Endothelial cell of umbilical vein (primary cell): ENCODE measurements around the gene PHF24. TPM values are rescaled to one million over a fixed set of nuclear protein-coding genes. Genes with fewer than 3 reads are reported as not detected.

Experiments used
- BruUV-seq: library from RNA; stranded (reverse); fragments of 400-500 nt; replicated peaks from 2 replicates; lab custom pipeline; 2021; lab: Mats Ljungman, UMichigan
- CTCF ChIA-PET: fragments of 300-600, 350-600 bp; sonication (Branson Sonifier 250); formaldehyde crosslinking; loops from one replicate; lab custom pipeline; 2021; ENCODE audit warnings: antibody characterized with exemption, inconsistent platforms; lab: Charles Lee
- POLR2A ChIA-PET: fragments of 300-600, 350-600 bp; sonication (Branson Sonifier 250); formaldehyde crosslinking; loops from one replicate; lab custom pipeline; 2021; ENCODE audit warnings: antibody characterized with exemption, inconsistent platforms; lab: Charles Lee
- DNase-seq: peaks from one replicate; pipeline ENCODE4 v3.0.0-alpha.2; 2011; ENCODE audit warnings: low read depth, low spot score
- FAIRE-seq: peaks from 2 replicates; lab custom pipeline; 2011; peaks lifted over from hg19 to GRCh38; lab: Jason Lieb, UNC
- H2AFZ ChIP-seq: 2 replicates; pipeline ENCODE4 v1.6.0; 2012; ENCODE audit warnings: low read depth, low read length, control low read depth, inconsistent platforms
- H3K27ac ChIP-seq: 2 replicates; pipeline ENCODE4 v1.5.1; 2011; ENCODE audit warnings: low read depth, mild to moderate bottlenecking, control low read depth, low read length, moderate library complexity; ENCODE audit not compliant: insufficient read depth
- H3K27me3 ChIP-seq, 2 experiments: 2 replicates each; pipeline versions ENCODE4 v1.6.0 to v1.6.1; 2011; ENCODE audit warnings: low read length in 2 of 2, mixed read lengths in 1 of 2; ENCODE audit not compliant: control insufficient read depth in 2 of 2, insufficient read depth in 2 of 2
- H3K36me3 ChIP-seq, 2 experiments: 2 replicates in 1 of 2; 3 replicates in 1 of 2; pipeline ENCODE4 v1.5.1; 2011; ENCODE audit warnings: low read length in 2 of 2, mild to moderate bottlenecking in 1 of 2, moderate library complexity in 1 of 2; ENCODE audit not compliant: control insufficient read depth in 2 of 2, insufficient read depth in 2 of 2; ENCODE audit errors: extremely low read depth in 1 of 2
- H3K4me1 ChIP-seq: 3 replicates; pipeline ENCODE4 v1.5.1; 2011; ENCODE audit warnings: mild to moderate bottlenecking, low read length; ENCODE audit not compliant: control insufficient read depth, insufficient read depth; ENCODE audit errors: extremely low read depth
- H3K4me2 ChIP-seq: 2 replicates; pipeline ENCODE4 v1.6.1; 2011; ENCODE audit warnings: low read length, control low read depth, mixed read lengths; ENCODE audit not compliant: insufficient read depth
- H3K4me3 ChIP-seq, 3 experiments: fragments of 200-600 bp in 1 of 3; sonication (generic), shearing (Covaris generic) in 1 of 3; replicated peaks in 1 of 3; 2 replicates each; pipeline ENCODE4 v1.5.1; 2011 to 2016; ENCODE audit warnings: control low read depth in 3 of 3, low read length in 3 of 3, mild to moderate bottlenecking in 2 of 3, inconsistent platforms in 1 of 3, low read depth in 1 of 3, moderate library complexity in 1 of 3; ENCODE audit not compliant: insufficient read depth in 1 of 3
- H3K79me2 ChIP-seq: 2 replicates; pipeline ENCODE4 v1.6.0; 2012; ENCODE audit warnings: low read length, inconsistent platforms; ENCODE audit not compliant: control insufficient read depth, insufficient read depth
- H3K9ac ChIP-seq: replicated peaks from 2 replicates; pipeline ENCODE3; 2011; ENCODE audit warnings: low read length, control low read depth; ENCODE audit not compliant: insufficient read depth; ENCODE audit errors: extremely low read depth
- H3K9me1 ChIP-seq: replicated peaks from 3 replicates; pipeline ENCODE4 v1.6.0; 2011; ENCODE audit warnings: mild to moderate bottlenecking, low read length; ENCODE audit not compliant: control insufficient read depth, insufficient read depth; ENCODE audit errors: extremely low read depth
- H3K9me3 ChIP-seq: replicated peaks from 2 replicates; pipeline ENCODE4 v1.5.1; 2012; ENCODE audit warnings: low read length, inconsistent platforms; ENCODE audit not compliant: control insufficient read depth, insufficient read depth
- H4K20me1 ChIP-seq: replicated peaks from 2 replicates; pipeline ENCODE3; 2011; ENCODE audit warnings: mild to moderate bottlenecking, low read length; ENCODE audit not compliant: control insufficient read depth, insufficient read depth; ENCODE audit errors: extremely low read depth
- EZH2 ChIP-seq: IDR thresholded peaks from 2 replicates; pipeline ENCODE4 v1.6.1; 2012; ENCODE audit warnings: borderline replicate concordance, low read depth, mild to moderate bottlenecking, moderate library complexity, low read length, inconsistent platforms; ENCODE audit not compliant: severe bottlenecking
- FOS ChIP-seq: IDR thresholded peaks from 2 replicates; pipeline ENCODE4 v1.6.1; 2011; ENCODE audit warnings: mild to moderate bottlenecking, low read length, moderate library complexity, borderline replicate concordance; ENCODE audit not compliant: insufficient read depth
- GATA2 ChIP-seq: IDR thresholded peaks from 2 replicates; pipeline ENCODE4 v1.7.0; 2011; ENCODE audit warnings: low read depth, mild to moderate bottlenecking, moderate library complexity, mixed read lengths, low read length; ENCODE audit not compliant: insufficient read length, insufficient read depth
- JUN ChIP-seq: IDR thresholded peaks from 2 replicates; pipeline ENCODE4 v1.6.1; 2011; ENCODE audit warnings: borderline replicate concordance, low read depth; ENCODE audit not compliant: insufficient read length, insufficient read depth
- MAX ChIP-seq: IDR thresholded peaks from 2 replicates; pipeline ENCODE4 v1.6.1; 2011; ENCODE audit not compliant: insufficient read depth, insufficient read length
- MYC ChIP-seq: IDR thresholded peaks from one replicate; pipeline ENCODE4 v1.6.1; 2011; ENCODE audit warnings: mild to moderate bottlenecking, low read depth, low read length
- POLR2A ChIP-seq: IDR thresholded peaks from 2 replicates; pipeline ENCODE4 v1.6.1; 2012; ENCODE audit warnings: low read depth, mild to moderate bottlenecking, control low read depth, low read length
- POLR2AphosphoS5 ChIP-seq: IDR thresholded peaks from 2 replicates; pipeline ENCODE4 v1.6.1; 2012; ENCODE audit warnings: low read depth, mild to moderate bottlenecking, control low read depth, low read length, moderate library complexity; ENCODE audit not compliant: insufficient read depth
- dilution Hi-C: fragments of 300-500 bp; cut with MboI; formaldehyde crosslinking; loops from one replicate; pipeline ENCODE4 v1.15.0; 2019; ENCODE audit warnings: low sequenced_read_pairs; ENCODE audit not compliant: extremely low pct_ligation_motif_present
- intact Hi-C: fragments of 100-400 bp; cut with micrococcal nuclease; formaldehyde crosslinking; loops from one replicate; pipeline ENCODE4 v1.10.0; 2022
- polyA plus RNA-seq, 4 experiments: library from polyadenylated mRNA; depleted of rRNA in 3 of 4; stranded (reverse) in 3 of 4; unstranded in 1 of 4; fragments of >200 nt; gene quantifications; 2 replicates each; pipeline versions ENCODE4 v1.2.1 to v1.2.3, GENCODE V29; 2011 to 2012; ENCODE audit warnings: missing spikeins in 1 of 4
- total RNA-seq: library from RNA; stranded (reverse); gene quantifications from 2 replicates; pipeline ENCODE4 v1.2.3, GENCODE V29; 2021
- TF ChIP-seq, protein P1 (sequence below), 2 donors: IDR thresholded peaks; 1 replicate in 1 of 2; 2 replicates in 1 of 2; pipeline ENCODE4 v1.5.1; 2011; ENCODE audit warnings: low read length in 2 of 2, mild to moderate bottlenecking in 2 of 2, moderate library complexity in 2 of 2, control low read depth in 1 of 2, inconsistent platforms in 1 of 2, low read depth in 1 of 2; ENCODE audit not compliant: insufficient read depth in 1 of 2; ENCODE audit errors: extremely low read depth in 1 of 2

PHF24 gene
- total and polyA plus RNA-seq, 2 donors (not counting 3 experiments of a cell fraction or from before 2014, with no cell fraction given), result not detected

DNA sequence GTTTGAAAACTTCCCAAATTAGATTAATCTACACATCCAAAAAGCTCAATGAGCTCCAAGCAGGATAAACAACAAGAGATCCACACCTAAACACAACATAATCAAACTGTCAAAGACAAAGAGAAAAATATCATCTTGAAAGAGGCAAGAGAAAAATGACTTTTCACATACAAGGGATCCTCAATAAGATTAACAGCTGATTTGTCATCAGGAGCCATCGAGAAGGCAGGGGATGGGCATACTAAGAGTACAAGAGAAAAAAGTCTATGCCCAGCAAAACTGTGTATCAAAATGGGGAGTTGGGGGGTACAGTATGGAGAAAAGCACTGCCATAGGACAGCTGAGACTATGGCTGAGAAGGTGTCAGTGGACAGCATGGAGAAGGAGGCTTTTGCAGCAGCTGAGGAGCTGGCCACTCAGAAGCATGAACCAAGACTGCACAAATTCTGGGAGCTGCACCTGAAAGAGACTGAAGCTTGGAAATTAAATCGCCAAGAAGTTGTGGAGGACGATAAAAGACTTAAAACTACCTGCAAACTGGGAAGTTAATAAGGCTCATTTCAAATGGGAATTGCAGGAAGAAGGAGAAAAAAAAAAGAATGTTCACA is 52.4 kb downstream of the PHF24 start:
- Histone ChIP-seq H3K36me3 (peaks cover 0 to 2% of the 10 kb centered on the region in 2 experiments), H2AFZ (no peak overlapping the region), H3K4me3 (no peak overlapping the region), H3K9ac (no peak overlapping the region), H3K27me3 (no peaks in the 10 kb centered on the region), H3K4me2 (no peak overlapping the region), H3K27ac (no peak overlapping the region), H4K20me1 (no peaks in the 10 kb centered on the region), H3K9me1 (no peaks in the 10 kb centered on the region), H3K4me1 (no peaks in the 10 kb centered on the region), H3K9me3 (no peaks in the 10 kb centered on the region), H3K79me2 (no peaks in the 10 kb centered on the region)
- no peak for FAIRE-seq
- no peak for TF ChIP-seq POLR2A
- TF ChIP-seq FOS, result no peak
- ChIA-PET CTCF (interaction anchor here (0.8 kb wide), 1 partner anchor 16 kb away, joined by 3 read pairs; no protein-coding TSS in a partner anchor), POLR2A (no interaction called here)
- intact Hi-C loops (no loop called here), dilution Hi-C loops (no loop called here)
- DNase-seq, result no peak
- no TSS peak for BruUV-seq

DNA sequence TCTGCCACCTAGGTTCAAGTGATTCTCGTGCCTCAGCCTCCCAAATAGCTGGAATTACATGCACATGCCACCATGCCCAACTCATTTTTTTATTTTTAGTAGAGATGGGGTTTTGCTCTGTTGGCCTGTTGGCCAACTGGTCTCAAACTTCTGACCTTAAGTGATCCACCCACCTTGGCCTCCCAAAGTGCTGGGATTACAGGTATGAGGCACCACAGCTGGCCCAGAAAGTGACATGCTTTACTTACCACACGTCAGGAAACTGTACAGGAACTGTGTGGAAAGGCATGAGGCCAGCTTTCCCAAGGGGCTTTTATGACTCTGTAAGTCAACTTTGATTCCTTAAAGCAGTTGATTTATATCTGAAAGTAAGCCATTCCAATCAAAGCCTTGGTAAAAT is 56.4 kb downstream of the PHF24 start:
- no peak overlapping the region for H3K4me3 ChIP-seq
- H3K4me1 ChIP-seq, result no peaks in the 10 kb centered on the region
- intact Hi-C loops (no loop called here), dilution Hi-C loops (no loop called here)
- no peak overlapping the region for H3K4me2 ChIP-seq
- no peak for DNase-seq
- no TSS peak for BruUV-seq
- no peak overlapping the region for H3K9ac ChIP-seq
- no peak overlapping the region for H3K27ac ChIP-seq
- peaks cover 0 to 2% of the 10 kb centered on the region in 2 experiments for H3K36me3 ChIP-seq
- H3K27me3 ChIP-seq, result no peaks in the 10 kb centered on the region
- H2AFZ ChIP-seq, result no peak overlapping the region
- ChIA-PET POLR2A (no interaction called here), CTCF (interaction anchor here (1.3 to 1.6 kb wide), 2 partner anchors 14 to 20 kb away, joined by 4 read pairs; no protein-coding TSS in a partner anchor)
- TF ChIP-seq MYC (no peak), FOS (no peak), JUN (no peak), POLR2A (no peak), POLR2AphosphoS5 (no peak), EZH2 (no peak), GATA2 (no peak), MAX (no peak)
- TF ChIP-seq, protein P1, sequence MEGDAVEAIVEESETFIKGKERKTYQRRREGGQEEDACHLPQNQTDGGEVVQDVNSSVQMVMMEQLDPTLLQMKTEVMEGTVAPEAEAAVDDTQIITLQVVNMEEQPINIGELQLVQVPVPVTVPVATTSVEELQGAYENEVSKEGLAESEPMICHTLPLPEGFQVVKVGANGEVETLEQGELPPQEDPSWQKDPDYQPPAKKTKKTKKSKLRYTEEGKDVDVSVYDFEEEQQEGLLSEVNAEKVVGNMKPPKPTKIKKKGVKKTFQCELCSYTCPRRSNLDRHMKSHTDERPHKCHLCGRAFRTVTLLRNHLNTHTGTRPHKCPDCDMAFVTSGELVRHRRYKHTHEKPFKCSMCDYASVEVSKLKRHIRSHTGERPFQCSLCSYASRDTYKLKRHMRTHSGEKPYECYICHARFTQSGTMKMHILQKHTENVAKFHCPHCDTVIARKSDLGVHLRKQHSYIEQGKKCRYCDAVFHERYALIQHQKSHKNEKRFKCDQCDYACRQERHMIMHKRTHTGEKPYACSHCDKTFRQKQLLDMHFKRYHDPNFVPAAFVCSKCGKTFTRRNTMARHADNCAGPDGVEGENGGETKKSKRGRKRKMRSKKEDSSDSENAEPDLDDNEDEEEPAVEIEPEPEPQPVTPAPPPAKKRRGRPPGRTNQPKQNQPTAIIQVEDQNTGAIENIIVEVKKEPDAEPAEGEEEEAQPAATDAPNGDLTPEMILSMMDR (IDR thresholded peaks at IDR 0.05; ENCODE audit: extremely low read depth in 1 of 2, insufficient read depth in 1 of 2, low read depth in 1 of 2, low read length in 2 of 2), result no peak
- no peaks in the 10 kb centered on the region for H3K9me3 ChIP-seq
- FAIRE-seq, result no peak
- H3K9me1 ChIP-seq, result no peaks in the 10 kb centered on the region
- H4K20me1 ChIP-seq, result no peaks in the 10 kb centered on the region
- no peaks in the 10 kb centered on the region for H3K79me2 ChIP-seq
